NCI-H2029 treated with DMSO at 0.1 percent for 48 hours (cell line): ENCODE data around the gene CACNA1A.
"Not testable (repeated sequence)": the region's sequence is repeated elsewhere in the genome, so short reads cannot be mapped to it uniquely, and the experiment has no call there.

Experiments used
- DNase-seq: peaks from one replicate; lab custom pipeline; 2025; lab: John Stamatoyannopoulos, UW

Gene CACNA1A

DNA sequence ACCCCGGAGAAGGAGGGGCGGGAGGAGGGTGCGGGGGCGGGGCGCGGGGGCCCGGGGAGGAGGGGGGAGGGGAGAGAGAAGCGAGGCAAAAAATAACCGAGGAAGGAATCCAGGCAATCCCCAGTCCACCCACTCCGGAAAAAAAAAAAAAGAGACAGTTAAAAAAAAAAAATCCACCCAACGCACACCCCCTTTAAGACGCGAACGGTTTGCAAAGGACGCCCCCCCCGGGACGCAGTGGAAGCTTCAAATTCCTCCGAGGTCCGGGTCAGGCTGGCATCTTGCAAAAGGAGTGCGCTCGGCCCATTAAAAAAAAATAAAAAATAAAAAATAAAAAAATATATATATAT, at the start of gene CACNA1A:
TSS of gene CACNA1A (minus strand) at position 9 of the 350 bp plus-strand sequence. CDS start 255 bp downstream, outside the sequence.
- DNase-seq = no peak

DNA sequence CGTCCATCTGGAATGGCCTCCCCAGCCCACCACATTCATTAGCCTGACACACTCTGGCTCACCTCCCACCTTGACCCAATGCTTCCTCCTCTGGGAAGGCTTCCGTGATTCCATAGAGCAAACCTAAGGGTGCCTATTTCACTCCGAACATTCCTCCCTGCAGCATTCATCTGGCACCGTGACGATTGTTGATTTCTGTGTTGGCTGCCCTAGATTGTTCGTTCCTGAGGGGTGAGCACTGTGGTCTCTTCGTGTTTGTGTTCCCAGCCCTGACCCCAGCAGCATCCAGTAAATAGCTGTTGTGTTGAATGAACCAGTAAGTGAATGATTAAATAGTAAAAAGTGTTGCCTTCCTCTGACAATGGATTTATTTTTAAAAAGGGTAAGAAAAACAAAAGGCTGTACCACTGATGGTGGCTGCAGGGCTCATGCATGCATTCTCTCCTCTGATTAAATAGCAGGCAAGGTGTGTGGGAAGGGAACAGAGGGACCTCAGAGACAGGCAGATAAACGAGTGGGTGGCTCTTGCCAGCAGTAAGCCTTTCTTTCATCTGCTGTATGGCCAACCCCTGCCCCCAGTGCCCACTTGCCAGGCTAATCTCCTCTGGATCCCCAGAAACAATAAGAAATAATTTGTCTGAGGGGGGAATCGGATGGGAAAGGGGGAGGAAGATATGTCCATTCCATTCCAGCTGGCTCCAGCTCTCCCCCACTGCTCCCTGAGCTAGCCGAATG, 48.4 kb upstream of the CACNA1A start:
- DNase-seq = no peak

DNA sequence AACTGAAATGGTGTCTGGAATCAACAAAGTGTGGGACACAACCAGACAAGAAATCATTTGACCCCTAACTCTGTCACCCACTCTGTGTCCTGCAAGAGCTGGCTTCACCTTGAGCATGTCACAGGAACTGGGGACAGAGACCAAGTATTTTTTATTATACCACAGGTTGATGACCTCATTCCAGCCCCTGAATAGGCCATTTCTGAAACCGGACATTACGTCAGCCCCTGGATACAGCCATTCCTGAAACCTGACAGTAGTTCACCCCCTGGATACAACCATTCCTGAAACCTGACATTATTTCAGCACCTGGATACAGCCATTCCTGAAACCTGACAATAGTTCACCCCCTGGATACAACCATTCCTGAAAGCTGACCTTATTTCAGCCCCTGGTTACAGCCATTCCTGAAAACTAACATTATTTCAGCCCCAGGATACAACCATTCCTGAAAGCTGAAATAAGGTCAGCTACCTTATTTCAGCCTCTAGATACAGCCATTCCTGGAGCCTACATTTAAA, 47.7 kb upstream of the CACNA1A start:
- DNase-seq = no peak

DNA sequence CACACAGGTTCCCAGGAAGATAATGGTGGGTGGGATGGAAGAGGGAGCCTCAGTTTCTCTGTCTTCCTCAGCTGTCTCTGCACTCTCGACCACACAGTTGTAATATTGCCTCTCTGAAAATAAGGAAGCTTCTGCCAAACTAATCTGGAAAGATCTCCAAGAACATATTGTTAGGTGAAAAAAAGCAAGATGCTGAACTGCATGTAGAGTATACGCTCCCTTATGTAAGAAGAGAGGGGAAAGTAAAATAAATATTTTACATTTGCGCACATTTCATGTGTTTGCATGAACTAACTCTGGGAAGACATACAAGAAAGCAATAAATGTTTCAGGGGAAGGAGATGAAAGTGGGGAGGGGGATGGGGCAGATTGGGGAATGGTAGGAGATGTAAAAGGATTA, 41.9 kb upstream of the CACNA1A start:
- DNase-seq = no peak

DNA sequence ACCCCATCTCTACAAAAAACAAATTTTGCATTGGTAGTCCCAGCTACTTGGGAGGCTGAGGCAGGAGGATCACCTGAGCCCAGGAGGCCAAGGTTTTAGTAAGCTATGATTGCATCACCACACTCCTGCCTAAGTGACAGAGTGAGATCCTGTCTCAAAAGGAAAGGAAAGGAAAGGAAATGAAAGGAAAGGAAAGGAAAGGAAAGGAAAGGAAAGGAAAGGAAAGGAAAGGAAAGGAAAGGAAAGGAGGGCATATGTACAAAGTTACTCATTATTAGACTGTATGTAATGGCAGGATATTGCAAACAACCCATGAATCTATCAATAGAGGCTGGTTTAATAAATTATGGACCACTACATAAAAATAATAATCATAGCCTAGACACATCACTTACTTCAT, 40.8 kb upstream of the CACNA1A start:
- DNase-seq = no peak

DNA sequence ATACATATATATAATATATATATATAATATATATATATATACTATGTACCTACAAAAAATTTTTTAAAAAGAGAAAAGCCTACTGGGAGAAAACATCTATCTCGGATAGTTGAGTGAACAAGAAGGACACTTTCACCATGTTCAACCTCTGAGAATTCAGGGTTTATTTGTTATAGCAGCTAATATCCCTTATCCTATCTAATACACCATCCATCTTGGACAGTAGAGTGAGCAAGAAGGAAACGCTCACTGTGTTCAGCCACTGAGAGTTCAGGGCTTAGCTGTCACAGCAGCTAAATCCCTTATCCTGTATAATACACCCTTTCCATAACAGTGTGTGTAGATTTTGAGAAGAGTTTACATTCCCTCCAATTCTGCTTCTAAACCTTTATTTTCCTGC, 38.1 kb upstream of the CACNA1A start:
- DNase-seq = no peak

DNA sequence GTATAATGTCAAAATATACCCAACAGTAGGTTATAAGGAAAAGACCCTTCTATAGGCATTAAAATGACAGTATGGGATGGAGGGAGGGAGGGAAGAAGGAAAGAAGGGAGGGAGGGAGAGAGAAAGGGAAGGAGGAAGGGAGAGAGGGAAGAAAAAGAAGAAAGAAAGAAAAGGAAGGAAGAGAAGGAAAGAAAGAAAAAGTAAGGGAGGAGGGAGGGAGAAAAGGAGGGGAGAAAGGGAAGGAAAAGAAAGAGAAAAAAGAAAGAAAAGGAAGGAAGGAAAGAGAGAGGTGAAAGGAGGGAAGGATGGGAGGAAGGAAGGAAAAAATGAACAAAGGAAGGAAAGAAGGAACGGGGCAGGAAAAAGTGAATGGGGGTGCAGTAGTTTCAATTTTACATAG, 35.3 kb upstream of the CACNA1A start:
- DNase-seq = no peak

DNA sequence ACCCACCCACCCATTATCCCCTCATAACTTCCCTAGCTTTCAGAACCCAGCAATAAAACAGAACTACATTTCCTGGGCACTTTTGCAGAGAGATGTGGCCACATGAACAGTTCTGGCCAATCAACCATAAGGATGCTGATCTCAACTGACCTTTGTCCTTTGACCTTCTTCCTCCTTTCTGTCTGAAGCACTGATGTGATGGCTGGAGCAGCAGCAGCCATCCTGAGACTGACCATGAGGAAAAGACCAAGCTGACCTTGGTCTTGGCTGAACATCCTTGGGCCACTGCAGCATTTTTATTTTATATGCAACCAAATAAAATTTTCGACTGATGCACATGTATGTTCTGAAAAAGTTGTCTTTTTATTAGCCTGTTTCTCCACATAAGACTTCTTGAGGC, 33.1 kb upstream of the CACNA1A start:
- no peak for DNase-seq

DNA sequence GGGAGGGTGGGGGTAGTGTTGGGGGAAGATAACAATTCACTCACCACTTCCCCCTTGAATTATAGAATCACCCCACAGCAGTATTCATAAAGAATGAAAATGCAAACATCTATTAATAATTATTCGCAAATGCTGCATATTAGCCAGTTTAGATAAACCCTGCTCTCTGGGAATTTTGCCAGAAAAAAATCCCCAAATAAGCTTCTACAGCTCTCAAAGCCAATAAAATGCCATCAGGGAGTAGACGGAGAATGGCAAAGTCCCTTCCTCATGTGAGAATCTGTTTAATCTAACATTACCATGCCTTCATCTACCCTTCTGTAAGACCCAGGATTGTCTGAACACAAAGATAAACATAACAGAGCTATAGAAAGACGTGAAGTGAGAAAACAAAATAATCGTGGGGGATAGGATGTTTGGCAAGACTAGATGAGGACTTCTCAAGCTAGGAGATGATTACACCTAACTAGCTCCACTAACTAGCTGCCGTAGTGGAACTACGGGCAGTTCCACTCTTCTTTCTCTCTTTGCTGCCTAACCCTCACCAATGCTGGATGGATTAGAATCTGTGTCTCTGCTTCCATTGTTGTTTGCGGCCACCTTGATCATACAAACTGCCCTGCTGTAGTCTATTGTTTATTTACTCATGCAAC, 32.4 kb upstream of the CACNA1A start:
- no peak for DNase-seq

DNA sequence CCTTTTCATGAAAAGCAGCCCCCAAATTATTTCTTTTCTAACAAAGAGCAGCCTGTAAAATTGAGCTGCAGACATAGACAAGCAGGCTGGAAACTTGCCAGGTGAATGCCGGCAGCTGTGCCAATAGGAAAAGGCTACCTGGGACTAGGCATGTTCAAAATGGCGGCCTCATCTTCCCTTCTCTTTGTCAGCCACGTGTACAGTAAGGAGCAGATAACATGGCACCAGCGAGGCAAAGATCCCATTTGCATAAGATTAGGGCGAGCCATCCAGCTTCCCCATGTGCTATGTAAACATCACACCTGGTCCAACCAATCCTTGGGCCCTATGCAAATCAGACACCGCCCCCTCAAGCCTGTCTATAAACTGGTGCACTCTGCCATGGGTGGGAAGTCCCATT, 31.2 kb upstream of the CACNA1A start:
- DNase-seq = peak; percentile 98

DNA sequence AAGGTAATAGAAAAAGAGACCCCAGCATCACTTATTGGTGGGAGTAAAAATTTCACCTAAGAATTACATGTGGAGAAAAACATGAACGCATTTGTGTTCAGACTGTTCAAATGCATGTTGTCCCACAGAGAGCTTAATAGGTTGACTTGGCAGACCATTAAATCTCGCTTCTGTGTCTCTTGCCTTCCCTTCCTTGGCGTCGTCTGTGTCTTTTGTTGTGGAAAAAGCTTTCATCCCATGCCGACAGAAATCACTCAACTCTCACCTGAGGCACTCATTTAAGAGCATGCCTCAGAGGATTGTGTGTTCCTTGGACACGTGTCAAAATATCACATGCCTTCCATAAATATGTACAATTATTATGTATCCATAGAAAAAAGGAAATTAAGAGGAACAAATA, 24.4 kb upstream of the CACNA1A start:
- DNase-seq = peak; percentile 56

DNA sequence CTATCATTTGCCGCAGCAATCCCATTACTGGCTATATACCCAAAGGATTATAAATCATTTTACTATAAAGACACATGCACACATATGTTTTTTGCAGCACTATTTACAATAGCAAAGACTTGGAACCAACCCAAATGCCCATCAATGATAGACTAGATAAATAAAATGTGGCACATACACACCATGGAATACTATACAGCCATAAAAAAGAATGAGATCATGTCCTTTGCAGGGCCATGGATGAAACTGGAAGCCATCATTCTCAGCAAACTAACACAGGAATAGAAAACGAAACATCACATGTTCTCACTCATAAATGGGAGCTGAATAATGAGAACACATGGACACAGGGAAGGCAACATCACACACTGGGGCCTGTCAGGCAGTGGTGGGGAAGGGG, 23.4 kb upstream of the CACNA1A start:
- not testable (repeated sequence) for DNase-seq

DNA sequence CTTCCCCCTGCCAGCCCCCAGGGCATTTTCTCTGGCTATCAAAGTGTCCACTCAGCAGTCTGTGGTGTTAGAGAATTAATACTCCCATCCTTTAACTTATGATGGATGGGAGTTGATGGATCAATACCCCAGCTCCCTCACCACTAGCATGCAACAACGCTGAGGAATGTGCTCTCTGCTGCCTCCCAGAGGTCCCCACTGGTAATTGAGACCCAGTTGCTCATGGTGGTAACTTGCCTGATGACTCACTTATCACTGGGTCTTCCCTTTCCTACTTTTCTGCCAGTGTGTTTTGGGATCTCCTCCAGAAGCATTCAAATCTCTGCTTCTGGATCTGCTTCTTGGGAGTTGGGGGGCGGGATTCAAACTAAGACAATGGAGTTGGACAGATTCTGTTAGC, 20.3 kb upstream of the CACNA1A start:
- DNase-seq = no peak

DNA sequence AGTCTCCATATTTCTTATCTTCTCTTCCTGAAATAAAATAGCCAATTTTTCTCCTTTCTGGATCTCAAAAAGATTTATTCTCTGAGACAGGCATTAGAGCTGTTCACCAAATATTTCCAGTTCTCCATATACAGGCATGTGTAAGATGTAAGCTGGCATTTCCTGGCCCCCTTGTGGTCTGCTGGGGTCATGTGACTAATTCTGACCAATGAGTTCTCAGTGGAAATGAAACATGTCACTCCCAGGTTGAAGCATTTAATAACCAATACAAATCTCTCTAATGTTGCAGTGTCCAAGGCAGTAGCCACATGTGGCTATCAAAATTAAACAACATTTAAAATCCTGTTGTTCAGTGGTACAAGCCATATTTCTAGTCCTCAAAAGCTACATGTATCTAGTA, 14.8 kb upstream of the CACNA1A start:
- no peak for DNase-seq

DNA sequence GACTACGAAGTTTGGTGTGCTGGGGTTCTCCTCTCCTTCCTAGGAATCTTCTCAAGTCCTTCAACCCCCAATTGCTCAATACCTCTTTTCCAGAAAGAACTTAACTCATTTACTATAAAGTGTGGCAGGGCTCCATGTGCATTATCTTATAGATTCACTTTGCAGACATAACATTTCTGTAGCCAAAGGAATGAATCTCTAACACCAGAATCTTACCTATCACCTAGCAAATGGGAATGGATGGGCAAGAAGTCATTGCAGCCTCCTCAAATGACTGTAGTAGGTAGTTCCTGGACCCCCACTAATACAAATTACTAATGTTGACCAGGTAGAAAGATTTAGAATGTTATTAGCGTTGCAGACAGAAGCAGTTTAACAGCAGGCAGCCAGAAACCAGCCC, 5.7 kb upstream of the CACNA1A start:
- DNase-seq = no peak

DNA sequence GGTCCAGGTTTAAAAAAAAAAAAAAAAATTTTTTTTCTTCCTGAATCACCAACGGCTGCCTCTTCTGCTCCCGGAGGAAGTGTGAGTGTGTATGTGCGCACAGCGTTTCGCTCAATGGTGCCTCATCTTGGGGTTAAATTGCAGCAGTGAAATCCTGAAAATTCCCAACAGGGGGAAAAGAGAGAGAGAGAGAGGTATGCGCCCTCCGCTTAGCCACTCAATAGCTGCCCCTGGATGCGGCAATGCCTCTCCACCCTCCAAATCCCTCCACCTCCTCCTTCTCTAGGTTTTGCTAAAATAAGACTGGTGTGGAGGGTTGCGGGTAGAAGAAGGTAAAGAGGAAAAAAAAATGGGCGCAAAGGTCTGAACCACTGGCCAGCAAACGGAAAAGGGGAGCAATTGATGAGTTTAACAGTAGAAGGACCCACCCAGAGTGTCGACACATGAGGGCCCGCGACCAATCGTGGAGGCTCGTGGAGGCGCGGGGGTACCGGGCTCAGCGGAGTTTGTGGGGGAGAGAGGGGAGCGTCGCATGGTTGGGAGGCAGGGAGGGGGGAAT, 853 bp upstream of the CACNA1A start:
- no peak for DNase-seq

DNA sequence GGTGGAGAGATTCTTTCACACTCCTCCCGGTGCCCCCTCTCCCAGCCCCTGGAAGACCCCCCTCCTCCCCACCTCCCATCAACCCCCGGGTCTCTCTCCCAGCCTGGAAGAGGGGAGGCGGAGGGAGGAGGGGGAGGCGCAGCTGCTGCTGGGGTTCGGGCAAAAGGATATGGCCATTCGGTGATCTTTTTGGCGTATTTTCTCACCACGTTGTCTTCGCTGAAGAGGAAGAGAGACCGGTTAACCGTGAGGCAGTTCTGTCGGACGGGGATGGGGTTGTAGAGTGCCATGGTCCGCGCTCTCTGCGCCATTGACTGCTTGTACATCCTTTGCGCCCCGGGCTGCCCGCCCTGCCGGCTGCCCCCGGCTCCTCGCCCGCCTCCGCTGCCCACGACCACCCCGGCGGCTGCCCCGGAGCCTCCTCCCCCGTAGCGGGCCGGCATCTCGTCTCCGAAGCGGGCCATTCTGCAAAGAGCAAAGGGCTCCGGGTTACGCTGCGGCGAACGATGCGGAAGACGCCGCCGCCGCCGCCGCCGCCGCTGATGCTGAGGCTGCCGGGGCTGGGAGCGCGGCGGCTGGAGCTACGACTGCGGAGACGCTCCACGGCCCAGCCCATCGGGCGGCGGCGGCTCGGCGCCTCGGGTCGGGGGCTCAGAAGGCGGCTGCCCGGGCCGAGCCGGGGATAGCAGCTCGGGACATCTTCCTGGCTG, 363 bp downstream of the CACNA1A start:
- DNase-seq = no peak

DNA sequence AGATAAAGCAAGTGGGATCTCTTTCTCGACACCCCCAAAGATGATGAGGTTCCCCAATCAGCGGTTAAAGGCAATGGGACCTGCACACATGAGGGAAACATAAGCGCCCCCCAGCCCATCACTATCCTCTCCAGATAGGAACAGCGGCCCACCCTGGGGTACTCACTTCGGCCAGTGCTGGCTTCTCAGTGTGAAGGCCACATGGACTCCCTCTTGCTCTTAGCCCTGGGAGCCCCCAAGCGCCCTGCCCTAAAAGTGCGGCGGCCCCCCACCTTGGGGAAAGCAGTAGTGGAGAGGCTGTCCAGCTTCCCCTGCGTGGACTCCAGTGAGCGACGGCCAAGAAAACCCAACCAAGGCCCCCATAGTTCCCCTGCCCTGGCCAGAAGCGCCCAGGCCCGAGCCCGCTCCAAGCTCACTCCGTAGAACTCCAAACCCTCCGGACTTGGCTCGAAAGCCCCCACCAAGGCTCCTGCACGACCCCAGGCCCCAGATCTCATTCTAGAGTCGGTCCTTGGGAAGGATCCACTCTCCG, 1.0 kb downstream of the CACNA1A start:
- DNase-seq = no peak

DNA sequence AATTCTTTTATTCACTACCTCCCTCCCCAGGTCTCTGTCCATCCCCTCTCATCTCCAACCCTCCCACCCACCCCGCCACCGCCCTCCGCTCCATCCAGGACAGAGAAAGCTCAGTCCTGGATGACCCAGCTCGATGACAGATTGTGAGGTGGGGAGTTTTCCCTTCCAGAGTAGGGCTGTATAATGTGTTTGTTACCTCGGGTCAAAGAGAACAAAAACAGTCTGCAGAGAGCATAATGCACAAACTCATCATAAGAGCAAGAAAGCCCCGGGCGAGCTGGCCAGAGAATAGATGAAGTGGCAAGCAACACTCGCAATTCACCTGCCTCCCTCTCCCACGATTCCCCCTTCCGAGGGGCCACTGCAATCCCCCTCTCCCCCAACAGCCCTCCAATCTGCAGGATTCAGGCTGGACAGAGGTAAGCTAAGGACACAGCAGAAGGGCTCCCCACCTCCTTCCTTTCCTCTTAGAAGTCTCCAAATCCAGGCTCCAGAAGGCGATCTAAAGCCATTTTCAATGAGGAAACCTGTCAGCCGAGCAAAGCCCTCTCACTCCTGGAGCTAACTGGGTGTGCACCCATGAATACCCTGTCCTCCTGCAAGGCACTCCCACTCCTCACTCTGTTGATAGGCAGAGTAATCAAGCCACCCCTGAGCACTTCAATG, 2.6 kb downstream of the CACNA1A start:
- DNase-seq = no peak

DNA sequence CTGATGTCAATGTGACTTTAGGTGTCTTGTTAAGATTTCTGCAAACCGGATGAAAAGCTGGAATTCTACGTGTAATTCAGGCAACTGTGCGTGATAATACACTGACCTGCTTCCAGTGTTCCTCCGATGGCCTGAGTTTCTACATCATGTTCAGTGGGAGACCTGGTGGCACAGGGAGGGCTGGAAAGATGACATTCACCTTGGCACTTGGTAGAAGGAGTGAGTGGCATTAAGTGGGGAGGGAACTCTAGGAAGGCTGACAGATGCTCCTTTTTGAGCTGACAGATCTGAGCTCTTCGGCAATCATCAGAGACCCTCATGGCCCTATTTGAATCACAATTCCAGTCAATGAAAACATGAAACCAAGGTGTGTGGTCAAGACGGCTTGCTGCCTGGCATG, 4.0 kb downstream of the CACNA1A start:
- no peak for DNase-seq

DNA sequence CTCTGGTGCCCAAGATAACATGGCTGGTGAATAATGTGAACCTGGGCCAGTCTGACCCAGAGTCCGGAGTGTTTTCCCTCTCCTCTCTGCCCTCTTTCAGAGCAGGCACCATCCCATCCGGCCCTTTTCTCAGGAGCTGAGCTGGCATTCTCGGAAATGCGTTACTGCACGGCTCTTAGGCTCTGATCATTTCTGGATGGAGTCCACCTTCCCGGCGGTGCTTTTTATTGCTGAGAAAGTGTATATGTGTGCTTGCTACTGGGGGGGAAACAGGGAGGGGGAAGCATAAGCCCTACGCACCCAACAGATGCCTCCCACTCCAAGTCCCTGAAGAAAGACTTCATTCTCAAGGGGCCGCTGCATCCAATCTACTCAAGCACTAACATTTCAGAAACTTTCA, 6.6 kb downstream of the CACNA1A start:
- DNase-seq = no peak
